ENCODE results near the gene VSIR. TPM values are rescaled to one million over a fixed set of nuclear protein-coding genes. Genes with fewer than 3 reads are reported as not detected.

The VSIR gene
- total RNA-seq, 1 donor from 2014 or later: 21.4 TPM

- DNase-seq (no peak), ATAC-seq (ENCODE audit: low read depth) (no peak)
- ChIA-PET POLR2A (interaction anchor here (1.1 kb wide), 1 partner anchor 31 kb away, joined by 3 read pairs; the partner anchor contains the start of gene VSIR), CTCF (interaction anchor here (1.5 kb wide), 1 partner anchor 154 kb away, joined by 4 read pairs; no protein-coding TSS in a partner anchor)
- H3K36me3 Mint-ChIP-seq (ENCODE audit: low read depth): no peaks in the 10 kb centered on the region
- no peaks in the 10 kb centered on the region for H3K9me3 Mint-ChIP-seq
- intact Hi-C loops (cut with micrococcal nuclease): no loop called here
- peaks cover 59% of the 10 kb centered on the region for H3K4me1 Mint-ChIP-seq
- H3K27me3 Mint-ChIP-seq: no peaks in the 10 kb centered on the region
- no peak for TF ChIP-seq CTCF (IDR thresholded peaks at IDR 0.05)
- H3K4me3 Mint-ChIP-seq: no peak overlapping the region
- H3K27ac Mint-ChIP-seq: peak overlapping the region; percentile 1
Observed at GRCh38 chr10:71742301-71743088, 30.8 kb downstream of the VSIR start.

GRCh38 chr10:71741671-71742070 is 31.6 kb downstream of the VSIR start:
- Mint-ChIP-seq H3K36me3 (ENCODE audit: low read depth) (no peaks in the 10 kb centered on the region), H3K4me1 (peaks cover 59% of the 10 kb centered on the region)
- no peak for ATAC-seq (ENCODE audit: low read depth)

GRCh38 chr10:71741029-71741428 is 32.3 kb downstream of the VSIR start:
- intact Hi-C loops (cut with micrococcal nuclease): no loop called here
- POLR2A ChIA-PET: interaction anchor here (1.1 to 2.2 kb wide), 2 partner anchors 8 to 32 kb away, joined by 3 to 7 read pairs; partner anchors contain the start of gene VSIR

More at GRCh38 chr10:71741671-71742070, 31.6 kb downstream of the VSIR start:
- intact Hi-C loops (cut with micrococcal nuclease): no loop called here
- CTCF ChIA-PET: no interaction called here
- no peak overlapping the region for H3K4me3 Mint-ChIP-seq
- POLR2A ChIA-PET: interaction anchor here (1.1 kb wide), 1 partner anchor 31 kb away, joined by 3 read pairs; the partner anchor contains the start of gene VSIR
- DNase-seq: no peak
- no peaks in the 10 kb centered on the region for H3K27me3 Mint-ChIP-seq
- TF ChIP-seq CTCF (IDR thresholded peaks at IDR 0.05): no peak
- no peaks in the 10 kb centered on the region for H3K9me3 Mint-ChIP-seq
- H3K27ac Mint-ChIP-seq: no peak overlapping the region

GRCh38 chr10:71740069-71740653 is 33.2 kb downstream of the VSIR start:
- H3K27ac Mint-ChIP-seq: no peak overlapping the region
- H3K4me3 Mint-ChIP-seq: no peak overlapping the region
- POLR2A ChIA-PET: interaction anchor here (1.1 to 2.2 kb wide), 2 partner anchors 9 to 33 kb away, joined by 3 to 7 read pairs; partner anchors contain the start of gene VSIR
- no peak for ATAC-seq (ENCODE audit: low read depth)
- H3K36me3 Mint-ChIP-seq (ENCODE audit: low read depth): no peaks in the 10 kb centered on the region
- TF ChIP-seq CTCF (IDR thresholded peaks at IDR 0.05): no peak
- H3K4me1 Mint-ChIP-seq: peaks cover 61% of the 10 kb centered on the region
- no peaks in the 10 kb centered on the region for H3K9me3 Mint-ChIP-seq
- CTCF ChIA-PET: no interaction called here
- DNase-seq: no peak
- no peaks in the 10 kb centered on the region for H3K27me3 Mint-ChIP-seq
- intact Hi-C loops (cut with micrococcal nuclease): no loop called here

More at GRCh38 chr10:71741029-71741428, 32.3 kb downstream of the VSIR start:
- no peak for TF ChIP-seq CTCF (IDR thresholded peaks at IDR 0.05)
- CTCF ChIA-PET: no interaction called here
- Mint-ChIP-seq H3K36me3 (ENCODE audit: low read depth) (no peaks in the 10 kb centered on the region), H3K4me1 (peaks cover 59% of the 10 kb centered on the region), H3K4me3 (no peak overlapping the region), H3K27ac (peak overlapping the region; percentile 32), H3K27me3 (no peaks in the 10 kb centered on the region), H3K9me3 (no peaks in the 10 kb centered on the region)
- DNase-seq (no peak), ATAC-seq (ENCODE audit: low read depth) (no peak)

GRCh38 chr10:71739358-71739900 is 33.9 kb downstream of the VSIR start:
- CTCF ChIA-PET: no interaction called here
- H3K36me3 Mint-ChIP-seq (ENCODE audit: low read depth): no peaks in the 10 kb centered on the region
- no peaks in the 10 kb centered on the region for H3K27me3 Mint-ChIP-seq
- H3K4me3 Mint-ChIP-seq: no peak overlapping the region
- H3K27ac Mint-ChIP-seq: no peak overlapping the region
- DNase-seq (no peak), ATAC-seq (ENCODE audit: low read depth) (no peak)
- no peaks in the 10 kb centered on the region for H3K9me3 Mint-ChIP-seq
- POLR2A ChIA-PET: interaction anchor here (2.2 kb wide), 1 partner anchor 34 kb away, joined by 7 read pairs; the partner anchor contains the start of gene VSIR
- intact Hi-C loops (cut with micrococcal nuclease): no loop called here
- no peak for TF ChIP-seq CTCF (IDR thresholded peaks at IDR 0.05)
- H3K4me1 Mint-ChIP-seq: peaks cover 68% of the 10 kb centered on the region

All from activated B cell treated with CpG ODN at 0.5 μM for 24 hours (primary cell).